ENCODE data around the gene AKR1C2.
"Not testable (repeated sequence)": the region's sequence is repeated elsewhere in the genome, so short reads cannot be mapped to it uniquely, and the experiment has no call there.

DNA sequence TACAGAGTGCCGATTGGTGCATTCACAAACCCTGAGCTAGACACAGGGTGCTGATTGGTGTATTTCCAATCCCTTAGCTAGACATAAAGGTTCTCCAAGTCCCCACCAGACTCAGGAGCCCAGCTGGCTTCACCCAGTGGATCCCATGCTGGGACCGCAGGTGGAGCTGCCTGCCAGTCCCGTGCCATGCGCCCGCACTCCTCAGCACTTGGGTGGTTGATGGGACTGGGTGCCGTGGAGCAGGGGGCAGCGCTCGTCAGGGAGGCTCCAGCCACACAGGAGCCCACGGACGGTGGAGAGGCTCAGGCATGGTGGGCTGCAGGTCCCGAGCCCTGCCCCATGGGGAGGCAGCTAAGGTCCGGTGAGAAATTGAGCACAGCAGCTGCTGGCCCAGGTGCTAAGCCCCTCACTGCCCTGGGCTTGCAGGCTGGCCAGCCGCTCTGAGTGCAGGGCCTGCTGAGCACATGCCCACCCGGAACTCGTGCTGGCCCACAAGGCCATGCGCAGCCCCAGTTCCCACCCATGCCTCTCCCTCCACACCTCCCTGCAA lies 49.4 kb upstream of the AKR1C2 start:
- TF ChIP-seq, protein P1, sequence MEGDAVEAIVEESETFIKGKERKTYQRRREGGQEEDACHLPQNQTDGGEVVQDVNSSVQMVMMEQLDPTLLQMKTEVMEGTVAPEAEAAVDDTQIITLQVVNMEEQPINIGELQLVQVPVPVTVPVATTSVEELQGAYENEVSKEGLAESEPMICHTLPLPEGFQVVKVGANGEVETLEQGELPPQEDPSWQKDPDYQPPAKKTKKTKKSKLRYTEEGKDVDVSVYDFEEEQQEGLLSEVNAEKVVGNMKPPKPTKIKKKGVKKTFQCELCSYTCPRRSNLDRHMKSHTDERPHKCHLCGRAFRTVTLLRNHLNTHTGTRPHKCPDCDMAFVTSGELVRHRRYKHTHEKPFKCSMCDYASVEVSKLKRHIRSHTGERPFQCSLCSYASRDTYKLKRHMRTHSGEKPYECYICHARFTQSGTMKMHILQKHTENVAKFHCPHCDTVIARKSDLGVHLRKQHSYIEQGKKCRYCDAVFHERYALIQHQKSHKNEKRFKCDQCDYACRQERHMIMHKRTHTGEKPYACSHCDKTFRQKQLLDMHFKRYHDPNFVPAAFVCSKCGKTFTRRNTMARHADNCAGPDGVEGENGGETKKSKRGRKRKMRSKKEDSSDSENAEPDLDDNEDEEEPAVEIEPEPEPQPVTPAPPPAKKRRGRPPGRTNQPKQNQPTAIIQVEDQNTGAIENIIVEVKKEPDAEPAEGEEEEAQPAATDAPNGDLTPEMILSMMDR (IDR thresholded peaks at IDR 0.05; ENCODE audit: low read depth, low read length, poor library complexity, severe bottlenecking), result not testable (repeated sequence)
- TF ChIP-seq EZH2phosphoT487 (IDR thresholded peaks at IDR 0.05; ENCODE audit: borderline replicate concordance, low read length), result not testable (repeated sequence)

All from DOHH2 (cell line).